ENCODE results near the gene CSNK1G3.

DNA sequence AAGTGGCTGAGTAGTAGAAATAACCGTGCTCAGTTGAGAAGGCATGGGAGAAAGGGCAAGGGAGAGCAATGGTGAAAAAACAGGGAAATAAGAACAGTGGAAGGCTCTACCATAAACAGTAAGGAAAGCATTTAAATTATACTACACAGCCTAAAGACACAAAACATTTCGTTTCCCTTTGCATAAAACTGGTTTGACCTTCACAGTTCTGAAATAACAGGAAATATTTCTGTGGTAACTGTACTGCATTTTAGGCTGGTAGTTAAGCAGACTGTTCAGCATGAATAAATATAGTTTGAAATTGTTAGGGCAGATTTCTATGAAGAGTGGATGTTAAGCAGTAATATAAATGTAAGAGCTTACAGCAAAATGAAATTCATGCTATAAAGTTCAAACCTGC, 147.5 kb downstream of the CSNK1G3 start:
- TF ChIP-seq, protein P1, sequence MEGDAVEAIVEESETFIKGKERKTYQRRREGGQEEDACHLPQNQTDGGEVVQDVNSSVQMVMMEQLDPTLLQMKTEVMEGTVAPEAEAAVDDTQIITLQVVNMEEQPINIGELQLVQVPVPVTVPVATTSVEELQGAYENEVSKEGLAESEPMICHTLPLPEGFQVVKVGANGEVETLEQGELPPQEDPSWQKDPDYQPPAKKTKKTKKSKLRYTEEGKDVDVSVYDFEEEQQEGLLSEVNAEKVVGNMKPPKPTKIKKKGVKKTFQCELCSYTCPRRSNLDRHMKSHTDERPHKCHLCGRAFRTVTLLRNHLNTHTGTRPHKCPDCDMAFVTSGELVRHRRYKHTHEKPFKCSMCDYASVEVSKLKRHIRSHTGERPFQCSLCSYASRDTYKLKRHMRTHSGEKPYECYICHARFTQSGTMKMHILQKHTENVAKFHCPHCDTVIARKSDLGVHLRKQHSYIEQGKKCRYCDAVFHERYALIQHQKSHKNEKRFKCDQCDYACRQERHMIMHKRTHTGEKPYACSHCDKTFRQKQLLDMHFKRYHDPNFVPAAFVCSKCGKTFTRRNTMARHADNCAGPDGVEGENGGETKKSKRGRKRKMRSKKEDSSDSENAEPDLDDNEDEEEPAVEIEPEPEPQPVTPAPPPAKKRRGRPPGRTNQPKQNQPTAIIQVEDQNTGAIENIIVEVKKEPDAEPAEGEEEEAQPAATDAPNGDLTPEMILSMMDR (conservative IDR thresholded peaks at IDR 0.05), result no peak
- no peak for TF ChIP-seq ZFX (IDR thresholded peaks at IDR 0.05)

Data from C4-2B (cell line).